ENCODE measurements around the gene AMD1. TPM values are rescaled to one million over a fixed set of nuclear protein-coding genes. Genes with fewer than 3 reads are reported as not detected.

Gene AMD1
- total RNA-seq, 4 donors from 2014 or later: 37.2 to 91.8 (median 43.9) TPM

DNA sequence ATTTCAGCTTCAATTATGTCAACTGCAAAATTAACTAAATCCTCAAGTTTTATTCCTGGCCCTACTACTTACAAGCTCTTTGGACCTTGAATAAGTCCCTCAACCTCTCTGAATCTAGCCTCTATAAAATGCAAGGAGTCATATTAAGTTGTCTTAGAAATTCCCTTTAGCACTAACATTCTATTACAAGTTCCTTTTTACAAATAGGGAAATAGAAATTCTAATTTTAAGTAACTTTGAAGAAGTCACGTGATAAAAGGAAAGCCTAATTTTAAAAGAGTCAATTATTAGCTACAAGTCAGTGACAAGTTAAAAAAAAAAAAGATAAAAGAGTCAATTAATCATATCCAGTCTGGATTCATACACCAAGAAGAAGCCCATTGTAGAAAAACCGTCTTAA is 59.3 kb downstream of the AMD1 start:
- no peak for TF ChIP-seq CTCF (IDR thresholded peaks at IDR 0.05; ENCODE audit: low read depth)

DNA sequence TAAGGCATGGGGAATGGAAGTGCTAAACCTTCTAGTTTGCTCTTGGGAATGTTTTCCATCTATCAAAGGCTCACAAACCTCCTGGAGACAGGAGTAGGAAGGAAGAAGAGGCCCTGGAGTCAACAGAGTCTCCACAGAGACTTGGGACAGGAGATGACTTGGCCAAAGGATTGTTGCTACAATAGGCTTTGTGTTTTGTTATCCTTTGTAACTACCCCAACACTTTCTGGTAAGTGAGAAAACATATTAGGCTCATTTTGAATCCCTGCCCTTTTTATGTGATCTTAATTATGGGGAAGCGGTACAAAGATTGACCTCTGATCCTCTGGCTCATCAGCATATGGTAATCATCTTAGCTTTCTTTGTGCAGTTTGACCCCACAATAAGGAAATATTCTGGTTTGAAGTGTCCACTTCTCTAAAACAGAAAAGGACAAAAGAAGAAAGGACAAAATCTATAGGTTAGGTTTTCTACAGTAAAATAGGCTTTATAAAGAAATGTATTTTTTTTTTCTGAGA is 59.9 kb downstream of the AMD1 start:
- TF ChIP-seq CTCF (IDR thresholded peaks at IDR 0.05; ENCODE audit: low read depth): no peak

DNA sequence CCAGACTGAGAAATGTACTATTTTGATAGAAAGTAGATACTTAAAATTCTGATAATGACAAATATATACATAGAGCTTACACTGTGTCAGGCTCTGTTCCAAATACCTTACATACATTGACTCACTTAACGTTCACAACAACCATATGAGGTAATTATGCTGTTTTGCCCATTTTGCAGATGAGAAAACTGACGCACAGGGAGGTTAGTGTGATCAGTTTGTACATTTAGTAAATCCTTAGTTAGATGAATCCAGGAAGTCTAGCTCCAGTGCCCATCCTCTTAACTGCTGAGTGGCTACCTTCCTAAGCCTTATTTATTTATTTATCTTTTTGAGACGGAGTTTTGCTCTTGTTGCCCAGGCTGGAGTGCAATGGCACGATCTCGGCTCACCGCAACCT is 60.6 kb downstream of the AMD1 start:
- no peak for TF ChIP-seq CTCF (IDR thresholded peaks at IDR 0.05; ENCODE audit: low read depth)

- no peak for TF ChIP-seq CTCF (IDR thresholded peaks at IDR 0.05; ENCODE audit: low read depth)
Measured at GRCh38 chr6:110938171-110938570, 63.6 kb downstream of the AMD1 start.

GRCh38 chr6:110939429-110940200 is 65.0 kb downstream of the AMD1 start:
- TF ChIP-seq CTCF (IDR thresholded peaks at IDR 0.05; ENCODE audit: low read depth): no peak

GRCh38 chr6:110944681-110945151 is 70.1 kb downstream of the AMD1 start:
- TF ChIP-seq CTCF (IDR thresholded peaks at IDR 0.05; ENCODE audit: low read depth): no peak

Small RNAs within 50 kb of the gene (small RNA-seq; reads per million reads assigned to genes)
- gene RNU6-1115P: not detected
- not detected for gene SNORA40C

Other genes starting within 250 kb of the AMD1 start
- gene CDK19, start 59.3 kb upstream of the AMD1 start, total RNA-seq: 10 to 100 TPM; 14.1 to 20.1 (median 16.2) TPM
- gene GTF3C6, start 83.9 kb downstream of the AMD1 start, total RNA-seq: 10 to 100 TPM; 26.9 to 75.7 (median 34.7) TPM
- gene RPF2, start 107.3 kb downstream of the AMD1 start, total RNA-seq: 10 to 100 TPM; 11.7 to 47.6 (median 22.1) TPM
- 10 to 100 TPM in 1 of 4 donors, 1 to 10 TPM in 3; 2.9 to 54.6 (median 5.8) TPM for gene SLC16A10, start 212.7 kb downstream of the AMD1 start, total RNA-seq

Measured in subcutaneous adipose tissue (tissue), 4 donors.